Measurements from ENCODE around the gene CDH24.

CDH24 gene

GRCh38 chr14:23060536-23061260 is 3.4 kb upstream of the CDH24 start:
- no peak for DNase-seq (ENCODE audit: low read depth in 2 of 2)

GRCh38 chr14:23058654-23059504 is 1.6 kb upstream of the CDH24 start:
- DNase-seq (ENCODE audit: low read depth in 2 of 2), result no peak

GRCh38 chr14:23057757-23058653 is 685 bp upstream of the CDH24 start:
- peak; percentile 66 to 74 for DNase-seq (ENCODE audit: low read depth in 2 of 2)

GRCh38 chr14:23056145-23056955 is 970 bp downstream of the CDH24 start:
- peak; percentile 41 to 45 for DNase-seq (ENCODE audit: low read depth in 2 of 2)

- no peak for DNase-seq (ENCODE audit: low read depth in 2 of 2)
Measured at GRCh38 chr14:23055621-23056144, 1.6 kb downstream of the CDH24 start.

- no peak for DNase-seq (ENCODE audit: low read depth in 2 of 2)
Measured at GRCh38 chr14:23055147-23055550, 2.2 kb downstream of the CDH24 start.

- DNase-seq (ENCODE audit: low read depth in 2 of 2), result no peak
Measured at GRCh38 chr14:23054000-23054811, 3.1 kb downstream of the CDH24 start.

- DNase-seq (ENCODE audit: low read depth in 2 of 2), result no peak
Measured at GRCh38 chr14:23053426-23053825, 3.9 kb downstream of the CDH24 start.

GRCh38 chr14:23052671-23053070 is 4.6 kb downstream of the CDH24 start:
- DNase-seq (ENCODE audit: low read depth in 2 of 2), result no peak

GRCh38 chr14:23052182-23052623 is 5.1 kb downstream of the CDH24 start:
- DNase-seq (ENCODE audit: low read depth in 2 of 2), result no peak

- DNase-seq (ENCODE audit: low read depth in 2 of 2), result no peak
Measured at GRCh38 chr14:23051141-23052057, 5.9 kb downstream of the CDH24 start.

- DNase-seq (ENCODE audit: low read depth in 2 of 2), result no peak
Measured at GRCh38 chr14:23049011-23049410, 8.3 kb downstream of the CDH24 start.

- DNase-seq (ENCODE audit: low read depth in 2 of 2), result no peak
Measured at GRCh38 chr14:23047751-23048693, 9.3 kb downstream of the CDH24 start.

- no peak for DNase-seq (ENCODE audit: low read depth in 2 of 2)
Measured at GRCh38 chr14:23047034-23047634, 10.2 kb downstream of the CDH24 start.

- no peak for DNase-seq (ENCODE audit: low read depth in 2 of 2)
Measured at GRCh38 chr14:23045419-23046357, 11.6 kb downstream of the CDH24 start.

GRCh38 chr14:23044840-23045239 is 12.5 kb downstream of the CDH24 start:
- DNase-seq (ENCODE audit: low read depth in 2 of 2), result no peak
